GM18858 (cell line): ENCODE data around the gene UBA1.

Source experiments
- ATAC-seq: cut with Tn5 transposase; IDR thresholded peaks from one replicate; pipeline ENCODE4 v1.9.1; 2021; ENCODE audit not compliant: unreplicated experiment

The UBA1 gene

GRCh38 chrX:47193475-47194193 lies at the start of gene UBA1:
Gene UBA1, plus strand, starts transcription at chrX:47193829. Its CDS starts 4,974 bp downstream, at chrX:47198803.
- ATAC-seq, result peak; percentile 71

GRCh38 chrX:47143894-47144625 lies 49.6 kb upstream of the UBA1 start:
- ATAC-seq, result no peak

DNA sequence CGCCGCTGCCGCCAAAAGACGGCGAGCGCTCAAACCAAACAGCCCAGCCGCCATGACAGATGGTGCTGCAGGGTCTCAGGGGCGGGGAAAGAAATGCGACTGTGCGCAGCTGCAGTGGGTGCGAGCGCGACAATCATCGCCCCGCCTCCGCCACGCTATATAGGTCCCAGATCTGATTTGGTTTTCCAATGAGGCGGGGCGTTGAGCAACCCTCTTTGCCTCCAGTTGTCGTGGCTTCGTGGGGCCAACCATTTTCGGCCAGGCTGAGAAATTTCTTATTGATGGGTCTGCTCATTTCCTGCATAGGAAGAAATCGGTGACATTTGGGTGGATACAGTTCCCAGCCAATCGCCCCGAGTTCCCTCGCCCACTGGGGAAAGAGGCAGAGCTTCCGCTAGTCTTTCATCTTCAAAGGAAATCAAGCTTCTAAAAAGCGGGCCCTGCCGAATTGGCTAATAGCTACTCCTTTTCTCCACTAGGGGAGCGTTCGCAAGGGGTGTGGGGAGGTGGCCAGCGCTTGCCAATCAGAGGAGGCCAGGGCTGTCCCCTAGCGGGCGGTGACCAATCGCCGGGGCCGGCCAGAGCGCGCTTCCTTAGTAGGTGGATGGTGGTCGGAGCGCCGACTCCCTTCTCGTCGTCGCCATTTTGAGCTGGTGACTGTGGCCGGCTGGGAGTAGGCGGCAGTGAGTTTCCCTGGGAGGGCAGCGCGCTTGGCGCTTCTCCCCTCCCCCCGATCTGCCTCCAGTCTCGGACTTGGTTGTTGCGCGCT lies 48.8 kb upstream of the UBA1 start, which contains the start of the genes NDUFB11 and RBM10:
Gene NDUFB11, minus strand, starts transcription at position 77 of the 769 bp plus-strand sequence. Its CDS starts 23 bp downstream, at position 54.
Gene RBM10, plus strand, starts transcription at position 596 of the 769 bp plus-strand sequence. CDS start 2,261 bp downstream, outside the sequence.
- ATAC-seq, result peak; percentile 65

DNA sequence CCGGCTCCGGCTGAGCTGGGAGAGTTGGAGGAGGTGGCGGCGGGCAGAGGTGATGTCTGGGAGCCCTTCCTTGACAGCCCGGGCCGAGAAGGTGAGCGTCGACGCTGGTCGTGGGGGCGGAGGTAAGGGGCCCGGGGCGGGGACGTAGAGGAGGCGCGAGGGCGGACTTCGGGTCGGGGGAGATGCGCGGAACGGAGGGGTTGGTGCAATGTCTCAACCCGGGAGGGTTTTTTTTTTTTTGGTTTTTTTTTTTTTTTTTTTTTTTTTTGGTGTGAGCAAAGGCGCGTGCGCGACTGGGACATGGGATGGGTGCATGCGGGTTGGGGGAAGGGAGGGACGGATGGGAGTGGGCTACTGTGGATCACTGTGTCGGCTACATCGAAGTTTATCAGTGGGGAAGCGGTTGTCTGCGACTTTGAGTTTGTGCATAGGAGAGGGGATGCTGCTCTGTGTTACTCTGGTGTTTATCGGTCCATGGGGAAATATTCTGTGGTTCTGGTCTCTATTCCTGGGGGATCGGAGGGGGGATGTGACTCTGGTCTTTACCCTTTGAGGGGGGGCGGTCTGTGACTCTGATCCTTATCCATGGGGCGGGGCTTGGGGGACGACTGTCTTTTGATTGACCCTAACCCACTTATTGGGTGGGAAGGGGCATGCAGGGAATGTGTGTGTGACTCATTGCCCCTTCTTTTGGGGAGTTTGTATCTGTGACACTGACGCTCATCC lies 48.1 kb upstream of the UBA1 start:
- ATAC-seq, result no peak

GRCh38 chrX:47146121-47146935 lies 47.3 kb upstream of the UBA1 start:
- ATAC-seq, result no peak

DNA sequence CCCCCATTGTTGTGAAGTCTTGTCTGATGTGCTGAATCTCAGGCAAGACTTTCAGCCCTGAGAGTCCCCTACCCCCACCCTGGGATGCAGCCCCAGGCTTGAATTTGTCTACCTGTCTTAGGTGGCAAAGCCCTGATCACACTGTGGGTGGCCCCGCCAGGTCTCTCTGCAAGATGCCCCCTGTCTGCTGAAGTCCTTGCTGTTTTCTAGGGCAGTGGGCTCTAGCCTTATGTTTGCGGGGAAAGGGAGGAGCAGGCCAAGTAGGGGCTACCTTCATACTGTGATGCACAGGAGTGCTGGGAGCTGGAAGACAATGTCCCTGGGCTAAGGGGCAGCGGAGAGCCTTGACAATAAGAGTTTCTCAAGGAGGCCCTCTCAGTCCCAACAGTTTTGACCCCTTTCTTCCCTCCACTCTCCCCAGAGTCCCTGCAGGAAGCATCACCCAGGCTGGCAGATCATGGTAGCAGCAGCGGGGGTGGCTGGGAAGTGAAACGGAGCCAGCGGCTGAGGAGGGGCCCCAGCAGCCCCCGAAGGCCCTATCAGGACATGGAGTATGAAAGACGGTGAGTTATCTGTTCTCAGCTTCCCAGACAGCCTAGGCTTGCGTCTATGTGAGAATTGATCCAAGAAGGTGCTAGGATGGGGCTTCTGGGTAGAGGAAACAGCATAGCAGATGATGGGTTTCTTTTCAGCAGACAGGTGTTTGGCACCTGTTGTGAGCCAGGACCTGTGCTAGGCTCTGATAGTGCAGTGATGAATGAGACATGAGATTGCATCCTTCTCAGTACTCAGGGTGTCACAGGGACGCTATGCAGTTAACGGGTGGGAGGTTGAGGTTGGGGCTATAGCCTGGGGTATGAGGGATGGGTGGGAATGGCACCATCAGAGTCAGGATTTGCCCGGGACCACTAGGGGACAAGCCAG lies 46.4 kb upstream of the UBA1 start:
- no peak for ATAC-seq

DNA sequence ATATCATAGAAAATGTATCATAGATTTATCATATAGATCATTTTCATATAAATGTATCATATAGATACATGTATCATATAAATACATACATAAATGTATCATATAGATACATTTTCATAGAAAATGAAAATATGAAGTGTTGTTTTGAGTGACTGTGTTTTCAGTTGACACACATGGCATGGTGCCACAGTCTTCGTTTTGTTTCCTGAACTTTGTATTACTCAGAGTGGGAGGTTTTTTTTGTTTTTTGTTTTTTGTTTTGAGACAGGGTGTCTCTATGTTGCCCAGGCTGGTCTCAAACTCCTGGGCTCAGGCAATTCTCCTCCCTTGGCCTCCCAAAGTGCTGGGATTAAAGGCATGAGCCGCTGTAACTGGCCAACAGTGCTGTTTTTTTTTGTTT lies 44.7 kb upstream of the UBA1 start:
- ATAC-seq, result no peak

DNA sequence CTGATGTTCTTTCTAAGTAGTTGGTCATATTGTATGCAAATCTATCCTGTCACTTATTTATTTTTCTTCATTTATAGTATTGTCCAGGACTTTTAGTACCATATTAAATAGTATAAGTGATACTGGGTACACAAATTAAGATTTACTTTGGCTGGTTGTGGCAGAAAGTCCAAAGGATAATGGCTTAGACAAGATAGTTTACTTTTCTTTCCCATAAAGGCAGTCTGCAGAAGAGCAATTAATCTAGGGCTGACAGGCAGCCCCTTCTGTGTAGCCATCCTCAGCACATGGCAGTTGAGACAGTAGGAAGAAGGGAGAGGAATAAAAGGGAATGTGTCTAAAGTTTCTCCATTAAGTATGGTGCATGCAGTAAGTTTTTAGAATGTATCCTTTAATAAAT lies 42.2 kb upstream of the UBA1 start:
- no peak for ATAC-seq

GRCh38 chrX:47156611-47157520 lies 36.8 kb upstream of the UBA1 start:
- no peak for ATAC-seq

GRCh38 chrX:47158131-47158530 lies 35.5 kb upstream of the UBA1 start:
- no peak for ATAC-seq

- ATAC-seq, result no peak
Observed at GRCh38 chrX:47158781-47159180, 34.8 kb upstream of the UBA1 start.

GRCh38 chrX:47160781-47161180 lies 32.8 kb upstream of the UBA1 start:
- no peak for ATAC-seq

- no peak for ATAC-seq
Observed at GRCh38 chrX:47162927-47163583, 30.6 kb upstream of the UBA1 start.

DNA sequence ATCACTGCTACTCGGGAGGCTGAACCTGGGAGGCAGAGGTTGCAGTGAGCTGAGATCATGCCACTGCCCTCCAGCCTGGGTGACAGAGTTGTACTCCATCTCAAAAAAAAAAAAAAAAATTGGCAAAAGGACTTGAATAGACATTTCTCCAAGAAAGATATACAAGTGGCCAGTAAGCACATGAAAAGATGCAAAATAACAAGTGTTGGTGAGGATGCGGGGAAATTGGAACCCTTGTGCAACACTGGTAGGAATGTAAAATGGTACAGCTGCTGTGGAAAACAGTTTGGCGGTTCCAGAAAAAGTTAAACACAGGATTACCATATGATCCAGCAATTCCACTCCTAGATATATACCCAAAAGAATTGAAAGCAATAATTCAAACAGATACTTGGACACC lies 29.2 kb upstream of the UBA1 start:
- no peak for ATAC-seq

GRCh38 chrX:47166126-47166525 lies 27.5 kb upstream of the UBA1 start:
- ATAC-seq, result no peak

GRCh38 chrX:47168495-47169073 lies 25.0 kb upstream of the UBA1 start:
- no peak for ATAC-seq

DNA sequence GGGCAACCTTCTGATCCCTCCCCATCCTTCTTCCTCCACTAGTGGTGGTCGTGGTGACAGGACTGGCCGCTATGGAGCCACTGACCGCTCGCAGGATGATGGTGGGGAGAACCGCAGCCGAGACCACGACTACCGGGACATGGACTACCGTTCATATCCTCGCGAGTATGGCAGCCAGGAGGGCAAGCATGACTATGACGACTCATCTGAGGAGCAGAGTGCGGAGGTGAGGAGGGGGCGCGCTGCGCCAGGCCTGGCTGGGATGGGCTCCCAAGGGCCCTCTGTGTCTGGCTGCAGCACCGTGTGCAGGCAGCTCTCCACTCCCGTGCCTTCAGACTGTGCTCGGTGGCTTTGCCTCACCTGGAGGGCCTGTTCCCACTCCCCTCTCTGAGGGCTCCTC lies 24.4 kb upstream of the UBA1 start:
- no peak for ATAC-seq
